ENCODE measurements around the gene CIDEB.

Gene CIDEB

DNA sequence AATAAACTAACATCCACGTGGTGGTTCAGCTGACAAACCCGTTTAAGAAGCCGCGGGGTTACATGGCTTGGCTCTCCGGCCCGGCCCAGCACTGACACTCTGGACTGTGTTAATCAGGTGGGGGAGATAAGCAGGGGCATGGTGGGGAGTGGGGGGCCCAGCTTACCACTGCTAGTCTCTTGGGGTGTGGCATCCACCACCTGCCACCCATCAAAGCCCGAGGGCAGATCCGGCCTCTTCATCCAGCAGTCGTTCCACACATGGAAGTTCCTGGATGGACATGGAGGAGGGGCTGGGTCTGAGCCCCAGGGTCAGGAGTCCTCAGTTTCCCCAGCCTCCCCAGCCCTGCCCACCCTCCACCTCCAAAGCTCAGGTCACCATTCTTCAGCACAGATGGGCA, 49.7 kb downstream of the CIDEB start:
- FAIRE-seq, result no peak
- no peak for DNase-seq (ENCODE audit: insufficient read length, low spot score)

DNA sequence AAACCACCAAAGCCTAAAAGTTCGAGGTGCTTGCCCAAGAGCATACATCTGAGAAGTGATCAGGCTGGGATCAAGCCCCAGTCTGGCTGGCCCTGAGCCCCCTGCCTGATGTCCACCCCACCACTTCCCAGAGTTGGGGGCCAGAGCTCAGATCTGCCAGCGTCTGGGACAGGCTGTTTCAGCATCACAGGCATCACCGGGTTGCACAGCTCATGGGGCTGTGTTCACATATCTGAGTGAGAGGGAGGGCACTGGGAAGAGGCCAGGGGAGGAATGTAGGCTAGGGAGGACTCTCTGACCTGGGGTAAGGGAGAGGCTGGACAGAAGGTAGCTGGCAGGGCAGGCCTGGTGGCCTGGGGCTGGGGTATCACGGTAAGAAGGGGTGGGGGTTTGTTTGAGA, 50.8 kb downstream of the CIDEB start:
- FAIRE-seq (no peak), DNase-seq (ENCODE audit: insufficient read length, low spot score) (no peak)

DNA sequence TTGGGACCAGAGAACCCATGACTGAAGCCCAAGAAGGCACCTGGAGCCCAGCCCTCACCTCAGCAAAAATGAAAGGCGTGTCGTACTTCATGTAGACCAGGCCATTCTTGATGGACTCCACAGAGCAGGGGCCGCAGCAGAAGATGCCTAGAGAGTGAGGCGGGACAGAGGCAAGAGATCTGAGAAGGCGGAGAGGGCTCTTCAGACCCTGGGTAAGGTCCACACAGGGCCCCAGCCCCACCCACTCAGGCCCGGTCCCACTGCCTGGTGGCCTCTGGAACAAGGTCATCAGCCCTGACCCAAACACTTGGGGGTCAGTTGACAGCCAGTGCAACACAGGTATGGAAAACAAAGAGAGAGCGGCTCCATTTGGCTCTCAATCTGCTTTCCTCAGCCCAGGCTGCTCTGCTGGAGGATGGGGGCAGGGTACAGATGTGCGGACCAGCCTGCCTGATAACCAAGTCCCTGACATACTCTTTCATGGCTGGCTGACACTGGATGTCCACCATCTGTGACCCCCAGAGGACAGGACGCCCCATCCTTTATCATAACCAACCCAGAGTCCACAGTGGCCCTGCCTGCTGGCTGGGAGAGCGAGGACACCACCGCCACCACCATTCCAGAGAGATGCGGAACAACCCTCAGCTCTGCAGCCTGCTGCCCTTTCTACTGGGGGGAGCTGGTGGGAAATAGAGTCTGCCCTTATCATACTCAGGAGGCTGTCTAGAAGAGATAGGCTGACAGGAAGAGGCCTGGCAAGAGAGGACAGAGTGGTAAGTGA, 51.7 kb downstream of the CIDEB start:
- FAIRE-seq, result no peak
- DNase-seq (ENCODE audit: insufficient read length, low spot score), result no peak

DNA sequence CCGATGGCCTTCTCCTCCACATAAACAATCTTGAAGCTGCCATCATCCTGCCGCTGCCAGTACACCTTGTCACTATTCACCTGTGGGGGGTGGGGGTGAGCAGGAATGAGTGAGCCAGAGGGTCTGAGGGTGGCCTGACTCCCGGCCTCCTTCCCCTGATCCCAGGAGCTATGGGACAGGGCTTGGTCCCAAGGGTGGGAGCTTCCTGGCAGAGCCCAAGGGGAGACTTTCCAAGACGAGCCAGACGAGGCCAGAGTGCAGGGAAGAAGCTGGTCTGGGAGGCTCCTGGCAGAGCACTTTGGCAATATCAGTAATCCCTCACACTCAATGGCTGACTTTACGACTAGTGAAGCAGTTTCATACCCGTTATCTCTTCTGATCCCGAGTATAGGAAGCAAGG, 52.3 kb downstream of the CIDEB start:
- FAIRE-seq (no peak), DNase-seq (ENCODE audit: insufficient read length, low spot score) (no peak)
